ENCODE results near the gene CPXM1.

Gene CPXM1

DNA sequence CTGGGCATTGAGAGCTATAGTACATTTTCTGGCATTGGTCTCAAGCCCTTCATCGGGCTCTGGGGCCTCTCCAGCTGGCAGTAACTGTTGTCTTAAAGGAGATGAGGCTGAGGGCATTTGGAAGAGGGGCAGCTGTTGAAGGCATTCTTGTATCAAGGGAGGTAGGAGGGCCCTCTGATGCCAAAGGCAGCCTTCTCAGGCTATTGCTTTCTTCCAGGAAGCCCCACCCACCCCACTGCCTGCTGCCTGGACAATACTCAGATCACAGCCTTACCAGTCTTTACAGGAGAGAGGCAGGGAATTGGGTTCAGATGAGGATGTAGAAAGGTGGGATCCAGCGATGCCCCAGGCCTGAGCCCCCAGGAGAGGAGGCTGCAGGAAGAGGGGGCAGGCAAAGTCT is 46.0 kb downstream of the CPXM1 start:
- H3K4me3 ChIP-seq (ENCODE audit: low read depth in 1 of 2, low read length in 1 of 2) = no peak overlapping the region
- no peak overlapping the region for H3K27ac ChIP-seq
- no peaks in the 10 kb centered on the region for H3K36me3 ChIP-seq
- TF ChIP-seq, protein P1, sequence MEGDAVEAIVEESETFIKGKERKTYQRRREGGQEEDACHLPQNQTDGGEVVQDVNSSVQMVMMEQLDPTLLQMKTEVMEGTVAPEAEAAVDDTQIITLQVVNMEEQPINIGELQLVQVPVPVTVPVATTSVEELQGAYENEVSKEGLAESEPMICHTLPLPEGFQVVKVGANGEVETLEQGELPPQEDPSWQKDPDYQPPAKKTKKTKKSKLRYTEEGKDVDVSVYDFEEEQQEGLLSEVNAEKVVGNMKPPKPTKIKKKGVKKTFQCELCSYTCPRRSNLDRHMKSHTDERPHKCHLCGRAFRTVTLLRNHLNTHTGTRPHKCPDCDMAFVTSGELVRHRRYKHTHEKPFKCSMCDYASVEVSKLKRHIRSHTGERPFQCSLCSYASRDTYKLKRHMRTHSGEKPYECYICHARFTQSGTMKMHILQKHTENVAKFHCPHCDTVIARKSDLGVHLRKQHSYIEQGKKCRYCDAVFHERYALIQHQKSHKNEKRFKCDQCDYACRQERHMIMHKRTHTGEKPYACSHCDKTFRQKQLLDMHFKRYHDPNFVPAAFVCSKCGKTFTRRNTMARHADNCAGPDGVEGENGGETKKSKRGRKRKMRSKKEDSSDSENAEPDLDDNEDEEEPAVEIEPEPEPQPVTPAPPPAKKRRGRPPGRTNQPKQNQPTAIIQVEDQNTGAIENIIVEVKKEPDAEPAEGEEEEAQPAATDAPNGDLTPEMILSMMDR (IDR thresholded peaks at IDR 0.05) = no peak
- H3K27me3 ChIP-seq = peaks cover 93% of the 10 kb centered on the region
- peaks cover 20 to 30% of the 10 kb centered on the region in 2 experiments for H3K4me1 ChIP-seq (ENCODE audit: control insufficient read depth in 1 of 2, insufficient read depth in 1 of 2, low read depth in 1 of 2, low read length in 1 of 2)
- no peaks in the 10 kb centered on the region for H3K9me3 ChIP-seq

DNA sequence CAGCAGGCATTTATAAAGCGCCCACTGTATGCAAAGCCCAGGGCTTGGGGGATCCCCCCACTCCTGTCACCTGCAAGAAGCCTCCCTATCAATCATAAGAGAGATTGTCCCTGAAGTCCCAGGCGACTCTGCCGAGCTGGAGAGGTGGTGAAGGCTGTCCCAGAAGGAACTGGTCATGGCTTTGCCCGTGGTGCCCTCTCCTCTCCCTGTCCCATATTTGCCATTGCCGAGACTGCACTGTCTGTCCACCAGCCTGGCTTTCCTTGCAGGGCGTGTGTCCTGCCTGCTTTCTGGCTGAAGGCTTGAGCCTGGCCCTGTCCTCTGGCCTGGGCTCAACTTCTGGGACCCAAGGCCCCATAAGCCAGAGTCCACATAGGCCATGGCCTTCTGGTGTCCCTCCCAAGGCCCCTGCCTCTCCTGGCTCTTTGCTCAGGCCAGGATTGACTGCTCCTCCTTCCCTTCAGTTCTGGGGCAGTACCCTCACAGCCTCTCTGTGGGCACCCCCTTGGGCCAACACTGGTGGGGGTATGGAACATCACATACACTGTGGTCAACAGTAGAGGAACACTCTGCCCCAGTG is 46.9 kb downstream of the CPXM1 start:
- TF ChIP-seq, protein P1 (IDR thresholded peaks at IDR 0.05) = no peak
- Histone ChIP-seq H3K4me1 (ENCODE audit: control insufficient read depth in 1 of 2, insufficient read depth in 1 of 2, low read depth in 1 of 2, low read length in 1 of 2) (peaks cover 20 to 30% of the 10 kb centered on the region in 2 experiments), H3K4me3 (ENCODE audit: low read depth in 1 of 2, low read length in 1 of 2) (no peak overlapping the region), H3K36me3 (no peaks in the 10 kb centered on the region), H3K27ac (no peak overlapping the region), H3K27me3 (peaks cover 93% of the 10 kb centered on the region), H3K9me3 (no peaks in the 10 kb centered on the region)

DNA sequence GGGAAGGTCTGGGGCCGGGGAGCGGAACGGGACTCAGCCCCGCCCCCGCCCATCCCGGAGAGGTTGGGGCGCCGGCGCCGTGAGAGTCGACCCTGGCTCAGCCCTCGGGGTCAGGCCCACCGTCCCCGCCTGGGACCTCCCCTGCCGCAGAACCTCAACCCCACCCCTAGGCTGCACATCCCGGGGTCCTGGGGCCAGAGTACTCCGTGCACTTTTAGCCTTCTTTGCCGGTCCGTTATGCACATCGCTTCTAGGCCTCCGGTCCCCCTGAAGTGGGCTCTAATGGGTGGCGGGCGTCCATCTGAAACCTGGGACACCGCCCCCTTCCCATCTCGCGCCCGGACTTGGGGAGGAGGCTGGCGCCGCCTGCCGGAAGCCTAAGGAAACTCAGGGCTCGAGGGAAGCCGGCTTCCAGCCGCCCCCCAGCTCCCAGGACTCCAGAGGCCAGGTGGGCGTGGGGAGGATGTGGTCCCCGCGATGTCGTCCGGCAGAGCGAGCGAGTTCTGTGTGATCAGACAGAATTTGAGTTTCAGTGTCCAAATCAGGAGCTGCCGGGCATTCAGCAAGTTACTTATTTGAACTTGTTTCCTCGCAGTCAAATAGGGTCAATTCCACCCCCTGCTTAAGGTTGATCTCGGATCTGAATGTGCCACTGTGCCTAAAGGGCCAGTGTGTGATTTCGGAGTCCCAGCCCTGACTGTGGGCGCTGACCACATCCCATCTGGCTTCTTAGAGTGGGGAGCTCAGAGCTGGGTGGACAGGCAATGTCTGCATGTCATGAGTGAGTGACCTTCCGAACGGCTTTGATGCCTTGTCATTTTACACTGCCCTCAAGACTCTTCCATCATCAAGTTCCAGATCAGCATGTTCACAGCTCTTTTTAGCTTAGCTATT is 47.6 kb downstream of the CPXM1 start:
- Histone ChIP-seq H3K27me3 (peaks cover 100% of the 10 kb centered on the region), H3K9me3 (no peaks in the 10 kb centered on the region), H3K27ac (no peak overlapping the region), H3K36me3 (no peaks in the 10 kb centered on the region), H3K4me3 (ENCODE audit: low read depth in 1 of 2, low read length in 1 of 2) (peak overlapping the region; percentile 12 to 47), H3K4me1 (ENCODE audit: control insufficient read depth in 1 of 2, insufficient read depth in 1 of 2, low read depth in 1 of 2, low read length in 1 of 2) (peaks cover 20 to 30% of the 10 kb centered on the region in 2 experiments)
- TF ChIP-seq, protein P1 (IDR thresholded peaks at IDR 0.05) = no peak

DNA sequence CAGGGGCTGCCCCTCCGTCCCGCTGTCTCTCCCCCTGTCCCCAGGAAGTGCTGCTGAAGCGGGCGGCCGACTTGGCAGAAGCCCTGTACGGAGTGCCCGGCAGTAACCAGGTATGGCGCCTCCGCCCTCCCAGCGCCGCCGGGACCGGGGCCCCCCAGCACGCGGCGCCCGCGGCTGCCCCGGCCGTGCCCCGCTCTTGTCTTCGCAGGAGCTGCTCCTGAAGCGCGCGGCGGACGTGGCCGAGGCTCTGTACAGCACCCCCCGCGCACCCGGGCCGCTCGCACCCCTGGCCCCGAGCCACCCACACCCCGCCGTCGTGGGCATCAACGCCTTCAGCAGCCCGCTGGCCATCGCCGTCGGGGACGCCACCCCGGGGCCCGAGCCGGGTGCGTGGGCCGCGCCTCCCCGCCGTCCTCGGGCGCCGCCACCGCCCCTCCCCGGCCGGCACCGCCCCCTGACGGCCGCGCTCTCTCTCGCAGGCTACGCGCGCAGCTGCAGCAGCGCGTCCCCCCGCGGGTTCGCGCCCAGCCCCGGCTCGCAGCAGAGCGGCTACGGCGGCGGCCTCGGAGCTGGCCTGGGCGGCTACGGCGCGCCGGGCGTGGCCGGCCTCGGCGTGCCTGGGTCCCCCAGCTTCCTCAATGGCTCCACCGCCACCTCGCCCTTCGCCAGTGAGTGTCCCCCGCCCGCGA is 48.4 kb downstream of the CPXM1 start:
- peaks cover 100% of the 10 kb centered on the region for H3K27me3 ChIP-seq
- TF ChIP-seq, protein P1 (IDR thresholded peaks at IDR 0.05) = no peak
- no peak overlapping the region for H3K27ac ChIP-seq

DNA sequence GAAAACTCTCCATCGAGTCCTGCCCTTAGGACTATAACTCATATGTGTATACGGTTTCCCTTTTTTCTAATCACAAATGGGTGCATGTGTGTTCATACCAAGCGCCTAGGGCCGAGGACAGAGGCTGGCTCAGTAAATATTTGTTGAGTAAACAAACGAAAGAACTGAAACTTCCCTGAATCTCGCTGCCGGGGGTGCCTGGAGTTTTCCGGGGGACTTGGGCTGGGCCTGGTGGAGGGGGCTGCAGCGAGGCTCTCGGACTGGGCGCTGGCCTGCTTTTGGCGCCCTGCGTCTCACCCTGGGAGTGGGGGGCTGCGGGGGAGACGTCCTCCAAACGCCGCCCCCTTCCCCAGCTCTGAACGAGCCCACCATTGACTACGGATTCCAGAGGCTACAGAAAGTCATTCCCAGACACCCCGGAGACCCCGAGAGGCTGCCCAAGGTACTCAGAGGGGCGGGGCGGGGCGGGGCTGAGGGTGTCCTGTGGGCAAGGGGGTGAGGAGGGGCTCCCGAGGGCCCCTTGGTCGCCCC is 49.0 kb downstream of the CPXM1 start:
- Histone ChIP-seq H3K27ac (no peak overlapping the region), H3K36me3 (no peaks in the 10 kb centered on the region), H3K9me3 (no peaks in the 10 kb centered on the region), H3K27me3 (peaks cover 100% of the 10 kb centered on the region), H3K4me3 (ENCODE audit: low read depth in 1 of 2, low read length in 1 of 2) (peak overlapping the region in 1 of 2 experiments; percentile 32), H3K4me1 (ENCODE audit: control insufficient read depth in 1 of 2, insufficient read depth in 1 of 2, low read depth in 1 of 2, low read length in 1 of 2) (peaks cover 20 to 30% of the 10 kb centered on the region in 2 experiments)
- TF ChIP-seq, protein P1 (IDR thresholded peaks at IDR 0.05) = no peak

More for the DNA sequence above, 48.4 kb downstream of the CPXM1 start:
- Histone ChIP-seq H3K9me3 (no peaks in the 10 kb centered on the region), H3K4me3 (ENCODE audit: low read depth in 1 of 2, low read length in 1 of 2) (peak overlapping the region in 1 of 2 experiments; percentile 47), H3K4me1 (ENCODE audit: control insufficient read depth in 1 of 2, insufficient read depth in 1 of 2, low read depth in 1 of 2, low read length in 1 of 2) (peaks cover 20 to 30% of the 10 kb centered on the region in 2 experiments), H3K36me3 (no peaks in the 10 kb centered on the region)
